Natural killer cell (primary cell): ENCODE measurements around the gene WDR59. TPM values are rescaled to one million over a fixed set of nuclear protein-coding genes. Genes with fewer than 3 reads are reported as not detected.

ENCODE experiments used
- ATAC-seq, 3 donors: fragments of 150-1000 bp in 2 of 3; fragments of 200-7000 bp in 1 of 3; cut with Tn5 transposase; 1 replicate in 1 of 3; 2 replicates in 2 of 3; pipeline ENCODE4 v1.10.0; 2021; ENCODE audit warnings: mild to moderate bottlenecking in 2 of 3, moderate library complexity in 2 of 3
- DNase-seq, 2 donors: peaks; one replicate each; pipeline versions ENCODE4 v3.0.0 to v3.0.0-alpha.2; 2013 to 2021; ENCODE audit warnings: mixed read lengths in 1 of 2
- H3K27ac ChIP-seq: one replicate; pipeline ENCODE4 v1.5.1; 2013; ENCODE audit warnings: mild to moderate bottlenecking, low read length
- H3K27me3 ChIP-seq: one replicate; pipeline ENCODE4 v1.6.1; 2013; ENCODE audit warnings: low read length; ENCODE audit not compliant: control insufficient read depth, insufficient read depth
- H3K36me3 ChIP-seq: one replicate; pipeline ENCODE4 v1.6.1; 2013; ENCODE audit warnings: low read length; ENCODE audit not compliant: control insufficient read depth, insufficient read depth
- H3K4me1 ChIP-seq: one replicate; pipeline ENCODE4 v1.6.1; 2013; ENCODE audit warnings: low read length; ENCODE audit not compliant: control insufficient read depth, insufficient read depth
- H3K4me3 ChIP-seq: one replicate; pipeline ENCODE4 v1.5.1; 2013; ENCODE audit warnings: low read length
- H3K9me3 ChIP-seq: one replicate; pipeline ENCODE4 v1.6.1; 2013; ENCODE audit warnings: low read length; ENCODE audit not compliant: control insufficient read depth, insufficient read depth
- H3K27ac Mint-ChIP-seq, 2 donors: one replicate each; pipeline ENCODE4 v1.8.0; 2022; ENCODE audit warnings: mild to moderate bottlenecking in 2 of 2, mixed read lengths in 2 of 2, moderate library complexity in 1 of 2
- H3K27me3 Mint-ChIP-seq, 2 donors: one replicate each; pipeline ENCODE4 v1.8.0; 2022; ENCODE audit warnings: low read depth in 2 of 2, mixed read lengths in 2 of 2
- H3K36me3 Mint-ChIP-seq: one replicate; pipeline ENCODE4 v1.8.0; 2022; ENCODE audit warnings: mixed read lengths
- H3K4me1 Mint-ChIP-seq, 2 donors: one replicate each; pipeline ENCODE4 v1.8.0; 2022; ENCODE audit warnings: mixed read lengths in 2 of 2
- H3K4me3 Mint-ChIP-seq: one replicate; pipeline ENCODE4 v1.8.0; 2022; ENCODE audit warnings: mild to moderate bottlenecking, moderate library complexity, mixed read lengths
- H3K9me3 Mint-ChIP-seq, 2 donors: one replicate each; pipeline ENCODE4 v1.8.0; 2022; ENCODE audit warnings: mixed read lengths in 2 of 2
- CTCF ChIP-seq: fragments of 200-600 bp; IDR thresholded peaks from one replicate; pipeline ENCODE4 v1.8.0; 2022; ENCODE audit warnings: antibody characterized with exemption
- WGBS: methylation state at CpG from one replicate; pipeline ENCODE4 v1.1.7; 2013; ENCODE audit warnings: missing lambda C conversion rate; ENCODE audit not compliant: insufficient coverage; 5-methylcytosine and 5-hydroxymethylcytosine counted together
- intact Hi-C: fragments of 100-400 bp; cut with micrococcal nuclease; formaldehyde crosslinking; loops from one replicate; pipeline ENCODE4 v1.14.2; 2022
- total RNA-seq, 4 donors: library from RNA; stranded (reverse); fragments of 120-200 nt in 1 of 4; gene quantifications; one replicate each; pipeline versions ENCODE4 v1.2.3 to v1.2.4, GENCODE V29; 2013 to 2022

Gene WDR59
- total RNA-seq, 3 donors from 2014 or later (not counting 1 experiment from before 2014, with no cell fraction given), result 60.5 to 83.7 (median 73.2) TPM

GRCh38 chr16:74950511-74950910 is 34.4 kb downstream of the WDR59 start:
- H3K9me3 ChIP-seq, result no peaks in the 10 kb centered on the region
- Mint-ChIP-seq H3K36me3 (peaks cover 6% of the 10 kb centered on the region), H3K27me3 (no peaks in the 10 kb centered on the region), H3K27ac (no peak overlapping the region), H3K4me1 (no peaks in the 10 kb centered on the region), H3K4me3 (no peak overlapping the region), H3K9me3 (no peaks in the 10 kb centered on the region)
- ATAC-seq (no peak), DNase-seq (no peak)
- intact Hi-C loops, result no loop called here
- H3K4me3 ChIP-seq, result no peak overlapping the region
- peaks cover 35% of the 10 kb centered on the region for H3K36me3 ChIP-seq
- H3K27me3 ChIP-seq, result no peaks in the 10 kb centered on the region
- no peak for TF ChIP-seq CTCF
- no peak overlapping the region for H3K27ac ChIP-seq
- H3K4me1 ChIP-seq, result no peaks in the 10 kb centered on the region
- 96% methylated on average over 7 of the region's 7 CpGs for WGBS

- no peaks in the 10 kb centered on the region for H3K36me3 Mint-ChIP-seq
- DNase-seq, result no peak
- 97% methylated on average over 3 of the region's 3 CpGs for WGBS
- H3K4me3 ChIP-seq, result no peak overlapping the region
- H3K27ac Mint-ChIP-seq, result no peak overlapping the region
- peaks cover 32% of the 10 kb centered on the region for H3K36me3 ChIP-seq
- no peaks in the 10 kb centered on the region for H3K27me3 ChIP-seq
- H3K27me3 Mint-ChIP-seq, result no peaks in the 10 kb centered on the region
- ATAC-seq, result no peak
- no peaks in the 10 kb centered on the region for H3K9me3 ChIP-seq
- no peaks in the 10 kb centered on the region for H3K9me3 Mint-ChIP-seq
- no peaks in the 10 kb centered on the region for H3K4me1 Mint-ChIP-seq
- H3K27ac ChIP-seq, result no peak overlapping the region
- intact Hi-C loops, result no loop called here
- H3K4me3 Mint-ChIP-seq, result no peak overlapping the region
- TF ChIP-seq CTCF, result no peak
- no peaks in the 10 kb centered on the region for H3K4me1 ChIP-seq
These were observed 35.6 kb downstream of the WDR59 start for GRCh38 chr16:74949309-74949708.

- H3K4me1 ChIP-seq, result no peaks in the 10 kb centered on the region
- no peak for DNase-seq
- H3K36me3 ChIP-seq, result peaks cover 29% of the 10 kb centered on the region
- Mint-ChIP-seq H3K4me1 (peaks cover 4 to 5% of the 10 kb centered on the region in 2 donors), H3K27me3 (no peaks in the 10 kb centered on the region), H3K9me3 (no peaks in the 10 kb centered on the region), H3K36me3 (no peaks in the 10 kb centered on the region), H3K4me3 (no peak overlapping the region), H3K27ac (no peak overlapping the region)
- no peaks in the 10 kb centered on the region for H3K27me3 ChIP-seq
- intact Hi-C loops, result no loop called here
- no peaks in the 10 kb centered on the region for H3K9me3 ChIP-seq
- 97% methylated on average over 6 of the region's 6 CpGs for WGBS
- no peak for TF ChIP-seq CTCF
- no peak for ATAC-seq
- H3K4me3 ChIP-seq, result no peak overlapping the region
- H3K27ac ChIP-seq, result no peak overlapping the region
These were observed 40.5 kb downstream of the WDR59 start for GRCh38 chr16:74944466-74944865.
